ENCODE results near the gene NEU1.
"Not testable (repeated sequence)": the region's sequence is repeated elsewhere in the genome, so short reads cannot be mapped to it uniquely, and the experiment has no call there.

Gene NEU1

DNA sequence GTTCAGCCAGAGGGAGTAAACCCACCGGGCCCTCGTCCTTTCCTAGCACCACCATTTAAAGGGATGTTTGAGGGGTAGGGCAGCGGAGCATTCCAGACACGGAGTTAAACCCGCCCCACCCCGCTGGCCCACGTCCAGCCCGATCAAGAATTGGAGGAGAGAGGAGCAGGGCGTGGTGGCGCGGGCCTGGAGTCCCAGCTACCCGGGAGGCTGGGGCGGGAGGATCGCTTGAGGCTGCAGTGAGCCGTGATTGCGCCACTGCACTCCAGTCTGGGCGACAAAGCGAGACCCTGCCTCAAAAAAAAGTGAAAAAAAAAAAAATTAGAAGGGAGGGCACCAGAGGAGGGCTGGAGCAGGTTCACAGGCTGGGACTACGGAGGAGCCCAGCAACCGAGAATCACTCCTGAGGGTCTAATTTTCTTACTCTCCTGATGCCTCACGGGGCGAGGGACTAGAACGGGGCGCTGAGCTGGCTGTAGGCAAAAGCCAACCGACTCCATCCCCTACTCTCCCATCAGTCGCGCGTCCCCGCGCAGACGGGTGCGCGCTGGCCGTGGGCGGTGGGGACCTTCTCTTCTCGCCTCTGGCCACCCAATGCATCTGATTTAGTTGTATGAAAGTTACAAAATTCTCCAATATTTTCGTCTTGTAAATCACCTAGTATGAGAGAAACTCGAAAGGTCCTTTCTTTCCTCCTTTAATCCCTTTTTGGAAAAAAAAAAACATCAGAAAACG lies 41.2 kb downstream of the NEU1 start:
- H3K9me3 ChIP-seq (ENCODE audit: control insufficient read depth, low read length) = no peaks in the 10 kb centered on the region
- peak overlapping the region; percentile 60 for H3K4me2 ChIP-seq (ENCODE audit: low read length, poor library complexity, severe bottlenecking)
- H3K27ac ChIP-seq (ENCODE audit: low read length, poor library complexity, severe bottlenecking) = peak overlapping the region; percentile 86
- peak overlapping the region; percentile 39 to 74 for H2BK12ac ChIP-seq (ENCODE audit: low read length in 2 of 2)
- peak overlapping the region; percentile 5 to 90 for H3K18ac ChIP-seq (ENCODE audit: low read depth in 1 of 2, low read length in 2 of 2)
- H2BK120ac ChIP-seq (ENCODE audit: low read depth, low read length) = peak overlapping the region; percentile 79
- peaks cover 6% of the 10 kb centered on the region for H3K79me1 ChIP-seq (replicated peaks; ENCODE audit: low read length, poor library complexity, severe bottlenecking)
- 23% methylated on average over 25 of the region's 39 CpGs for WGBS
- no peaks in the 10 kb centered on the region for H3K27me3 ChIP-seq (ENCODE audit: control insufficient read depth in 1 of 2, insufficient read depth in 1 of 2, low read length in 2 of 2)
- H2AFZ ChIP-seq (ENCODE audit: low read depth, low read length) = peak overlapping the region; percentile 43
- no peak for DNase-seq
- H3K4me3 ChIP-seq (ENCODE audit: insufficient read depth in 1 of 2, low read depth in 1 of 2, low read length in 2 of 2) = peak overlapping the region; percentile 62 to 84
- peak overlapping the region; percentile 99 for H4K8ac ChIP-seq (ENCODE audit: low read length)
- H3K23ac ChIP-seq (ENCODE audit: low read length in 2 of 2) = peak overlapping the region in 1 of 2 experiments; percentile 70
- no peaks in the 10 kb centered on the region for H3K36me3 ChIP-seq (ENCODE audit: control insufficient read depth in 1 of 2, insufficient read depth in 2 of 2, low read depth in 1 of 2, low read length in 2 of 2)
- H2BK15ac ChIP-seq (ENCODE audit: low read depth, poor library complexity, severe bottlenecking) = peak overlapping the region; percentile 98
- H3K4ac ChIP-seq (ENCODE audit: low read depth in 1 of 2, low read length in 2 of 2) = peak overlapping the region; percentile 54 to 75
- H4K91ac ChIP-seq (ENCODE audit: low read length) = peak overlapping the region; percentile 83
- no peak overlapping the region for H2BK5ac ChIP-seq (ENCODE audit: low read depth, low read length, poor library complexity, severe bottlenecking)
- H2AK5ac ChIP-seq (ENCODE audit: low read length, severe bottlenecking) = peak overlapping the region; percentile 98
- H3K14ac ChIP-seq (ENCODE audit: low read length in 2 of 2) = peak overlapping the region in 1 of 2 experiments; percentile 42
- peaks cover 18% of the 10 kb centered on the region for H3K4me1 ChIP-seq (ENCODE audit: control insufficient read depth, insufficient read depth, low read depth, low read length)
- H3K9ac ChIP-seq (ENCODE audit: low read length) = peak overlapping the region; percentile 97

DNA sequence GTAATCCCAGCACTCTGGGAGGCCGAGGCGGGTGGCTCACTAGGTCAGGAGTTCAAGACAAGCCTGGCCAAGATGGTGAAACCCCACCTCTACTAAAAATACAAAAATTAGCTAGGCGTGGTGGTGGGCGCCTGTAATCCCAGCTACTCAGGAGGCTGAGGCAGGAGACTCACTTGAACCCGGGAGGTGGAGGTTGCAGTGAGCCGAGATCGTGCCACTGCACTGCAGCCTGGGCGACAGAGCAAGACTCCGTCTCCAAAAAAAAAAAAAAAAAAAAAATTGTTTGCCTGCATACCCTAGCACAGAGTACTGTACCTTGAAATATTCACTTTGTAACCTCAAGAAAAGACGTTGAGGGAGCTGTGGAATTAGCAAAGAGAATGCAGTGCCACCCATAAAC lies 42.2 kb downstream of the NEU1 start:
- H3K27me3 ChIP-seq (ENCODE audit: control insufficient read depth in 1 of 2, insufficient read depth in 1 of 2, low read length in 2 of 2); H3K4me3 ChIP-seq (ENCODE audit: insufficient read depth in 1 of 2, low read depth in 1 of 2, low read length in 2 of 2); H4K91ac ChIP-seq (ENCODE audit: low read length); H2BK120ac ChIP-seq (ENCODE audit: low read depth, low read length); H2AFZ ChIP-seq (ENCODE audit: low read depth, low read length); H4K8ac ChIP-seq (ENCODE audit: low read length); H3K27ac ChIP-seq (ENCODE audit: low read length, poor library complexity, severe bottlenecking); DNase-seq; H2BK12ac ChIP-seq (ENCODE audit: low read length in 2 of 2); H2BK5ac ChIP-seq (ENCODE audit: low read depth, low read length, poor library complexity, severe bottlenecking); H2BK15ac ChIP-seq (ENCODE audit: low read depth, poor library complexity, severe bottlenecking); H3K9me3 ChIP-seq (ENCODE audit: control insufficient read depth, low read length); H3K23ac ChIP-seq (ENCODE audit: low read length in 2 of 2); H3K18ac ChIP-seq (ENCODE audit: low read depth in 1 of 2, low read length in 2 of 2); H3K36me3 ChIP-seq (ENCODE audit: control insufficient read depth in 1 of 2, insufficient read depth in 2 of 2, low read depth in 1 of 2, low read length in 2 of 2); H3K4me2 ChIP-seq (ENCODE audit: low read length, poor library complexity, severe bottlenecking); H3K79me1 ChIP-seq (replicated peaks; ENCODE audit: low read length, poor library complexity, severe bottlenecking); H3K4ac ChIP-seq (ENCODE audit: low read depth in 1 of 2, low read length in 2 of 2); H3K14ac ChIP-seq (ENCODE audit: low read length in 2 of 2): not testable (repeated sequence)
- WGBS = 99% methylated on average over 5 of the region's 10 CpGs
- peaks cover 16% of the 10 kb centered on the region for H3K4me1 ChIP-seq (ENCODE audit: control insufficient read depth, insufficient read depth, low read depth, low read length)
- H3K9ac ChIP-seq (ENCODE audit: low read length) = peak overlapping the region; percentile 97
- H2AK5ac ChIP-seq (ENCODE audit: low read length, severe bottlenecking) = peak overlapping the region; percentile 66

DNA sequence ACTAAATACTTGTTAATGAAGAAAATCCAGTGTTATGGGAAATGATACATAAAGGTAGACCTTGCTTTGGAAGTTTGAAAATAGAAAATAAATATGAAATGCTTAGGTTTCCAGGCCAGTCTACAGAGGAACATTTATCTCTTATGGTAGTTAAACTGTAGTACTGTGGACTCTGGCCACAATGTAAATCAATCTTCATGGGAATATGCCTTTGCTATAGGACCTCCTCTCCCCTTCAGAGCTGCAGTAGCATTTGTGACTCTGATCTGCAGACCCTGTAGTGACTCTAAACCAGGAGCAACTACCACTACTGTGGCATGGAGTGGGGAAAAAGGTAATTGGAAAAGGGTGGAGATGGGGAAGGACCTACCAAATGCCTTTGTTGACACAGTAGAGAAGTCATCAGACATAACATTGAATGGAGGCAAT lies 42.7 kb downstream of the NEU1 start:
- H4K8ac ChIP-seq (ENCODE audit: low read length) = peak overlapping the region; percentile 10
- H3K27ac ChIP-seq (ENCODE audit: low read length, poor library complexity, severe bottlenecking) = no peak overlapping the region
- peaks cover 16% of the 10 kb centered on the region for H3K4me1 ChIP-seq (ENCODE audit: control insufficient read depth, insufficient read depth, low read depth, low read length)
- no peak overlapping the region for H3K4ac ChIP-seq (ENCODE audit: low read depth in 1 of 2, low read length in 2 of 2)
- H3K79me1 ChIP-seq (replicated peaks; ENCODE audit: low read length, poor library complexity, severe bottlenecking) = peaks cover 6% of the 10 kb centered on the region
- H3K18ac ChIP-seq (ENCODE audit: low read depth in 1 of 2, low read length in 2 of 2) = no peak overlapping the region
- H4K91ac ChIP-seq (ENCODE audit: low read length) = no peak overlapping the region
- H2BK5ac ChIP-seq (ENCODE audit: low read depth, low read length, poor library complexity, severe bottlenecking) = no peak overlapping the region
- H3K4me2 ChIP-seq (ENCODE audit: low read length, poor library complexity, severe bottlenecking) = no peak overlapping the region
- H3K27me3 ChIP-seq (ENCODE audit: control insufficient read depth in 1 of 2, insufficient read depth in 1 of 2, low read length in 2 of 2) = no peaks in the 10 kb centered on the region
- H3K4me3 ChIP-seq (ENCODE audit: insufficient read depth in 1 of 2, low read depth in 1 of 2, low read length in 2 of 2) = no peak overlapping the region
- H2AFZ ChIP-seq (ENCODE audit: low read depth, low read length) = no peak overlapping the region
- no peak overlapping the region for H3K23ac ChIP-seq (ENCODE audit: low read length in 2 of 2)
- H3K36me3 ChIP-seq (ENCODE audit: control insufficient read depth in 1 of 2, insufficient read depth in 2 of 2, low read depth in 1 of 2, low read length in 2 of 2) = no peaks in the 10 kb centered on the region
- H2BK12ac ChIP-seq (ENCODE audit: low read length in 2 of 2) = no peak overlapping the region
- H3K9ac ChIP-seq (ENCODE audit: low read length) = peak overlapping the region; percentile 32
- no peak overlapping the region for H2BK120ac ChIP-seq (ENCODE audit: low read depth, low read length)
- no peak for DNase-seq
- no peak overlapping the region for H2BK15ac ChIP-seq (ENCODE audit: low read depth, poor library complexity, severe bottlenecking)
- H3K9me3 ChIP-seq (ENCODE audit: control insufficient read depth, low read length) = no peaks in the 10 kb centered on the region
- H2AK5ac ChIP-seq (ENCODE audit: low read length, severe bottlenecking) = no peak overlapping the region
- H3K14ac ChIP-seq (ENCODE audit: low read length in 2 of 2) = no peak overlapping the region

- H2AFZ ChIP-seq (ENCODE audit: low read depth, low read length); H3K27me3 ChIP-seq (ENCODE audit: control insufficient read depth in 1 of 2, insufficient read depth in 1 of 2, low read length in 2 of 2); H4K91ac ChIP-seq (ENCODE audit: low read length); H3K4ac ChIP-seq (ENCODE audit: low read depth in 1 of 2, low read length in 2 of 2); H2BK5ac ChIP-seq (ENCODE audit: low read depth, low read length, poor library complexity, severe bottlenecking); H3K14ac ChIP-seq (ENCODE audit: low read length in 2 of 2); H3K27ac ChIP-seq (ENCODE audit: low read length, poor library complexity, severe bottlenecking); H2AK5ac ChIP-seq (ENCODE audit: low read length, severe bottlenecking); H3K79me1 ChIP-seq (replicated peaks; ENCODE audit: low read length, poor library complexity, severe bottlenecking); H2BK12ac ChIP-seq (ENCODE audit: low read length in 2 of 2); DNase-seq; H2BK120ac ChIP-seq (ENCODE audit: low read depth, low read length); H4K8ac ChIP-seq (ENCODE audit: low read length); H3K36me3 ChIP-seq (ENCODE audit: control insufficient read depth in 1 of 2, insufficient read depth in 2 of 2, low read depth in 1 of 2, low read length in 2 of 2); H2BK15ac ChIP-seq (ENCODE audit: low read depth, poor library complexity, severe bottlenecking); H3K18ac ChIP-seq (ENCODE audit: low read depth in 1 of 2, low read length in 2 of 2); H3K4me2 ChIP-seq (ENCODE audit: low read length, poor library complexity, severe bottlenecking); H3K9me3 ChIP-seq (ENCODE audit: control insufficient read depth, low read length); H3K23ac ChIP-seq (ENCODE audit: low read length in 2 of 2): not testable (repeated sequence)
- Histone ChIP-seq H3K9ac (ENCODE audit: low read length) (peak overlapping the region; percentile 81), H3K4me3 (ENCODE audit: insufficient read depth in 1 of 2, low read depth in 1 of 2, low read length in 2 of 2) (peak overlapping the region in 1 of 2 experiments; percentile 80), H3K4me1 (ENCODE audit: control insufficient read depth, insufficient read depth, low read depth, low read length) (peaks cover 15% of the 10 kb centered on the region)
- 95% methylated on average over 5 of the region's 8 CpGs for WGBS
These were observed 44.6 kb downstream of the NEU1 start for GRCh38 chr6:31817929-31818511.
